ENCODE data around the gene TM9SF4. TPM values are rescaled to one million over a fixed set of nuclear protein-coding genes. Genes with fewer than 3 reads are reported as not detected.

Gene TM9SF4
- total and polyA plus RNA-seq, 12 donors = 19.2 to 36.0 (median 31.1) TPM

DNA sequence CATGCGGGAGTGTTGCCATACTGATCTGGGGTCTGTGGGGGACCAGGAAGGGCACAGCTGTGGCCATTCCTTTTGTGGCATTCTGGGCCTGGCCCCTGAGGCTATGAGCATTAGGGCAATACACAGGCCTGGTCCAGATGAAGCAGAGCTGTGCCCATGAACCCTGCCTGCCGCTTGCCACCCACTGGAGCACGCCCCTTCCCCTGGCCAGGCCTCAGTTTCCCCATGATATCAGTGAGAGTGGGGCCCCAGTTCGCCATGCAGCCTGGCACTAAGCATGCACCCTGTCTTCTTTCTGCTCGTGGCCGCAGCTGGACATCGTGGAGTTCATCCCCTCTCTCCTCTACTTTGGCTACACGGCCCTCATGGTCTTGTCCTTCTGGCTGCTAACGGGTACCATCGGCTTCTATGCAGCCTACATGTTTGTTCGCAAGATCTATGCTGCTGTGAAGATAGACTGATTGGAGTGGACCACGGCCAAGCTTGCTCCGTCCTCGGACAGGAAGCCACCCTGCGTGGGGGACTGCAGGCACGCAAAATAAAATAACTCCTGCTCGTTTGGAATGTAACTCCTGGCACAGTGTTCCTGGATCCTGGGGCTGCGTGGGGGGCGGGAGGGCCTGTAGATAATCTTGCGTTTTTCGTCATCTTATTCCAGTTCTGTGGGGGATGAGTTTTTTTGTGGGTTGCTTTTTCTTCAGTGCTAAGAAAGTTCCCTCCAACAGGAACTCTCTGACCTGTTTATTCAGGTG, 55.6 kb downstream of the TM9SF4 start:
- no peaks in the 10 kb centered on the region for H3K9me3 ChIP-seq
- intact Hi-C loops (cut with DNase I) = no loop called here
- H3K4me3 ChIP-seq = no peak overlapping the region
- TF ChIP-seq, protein P1, sequence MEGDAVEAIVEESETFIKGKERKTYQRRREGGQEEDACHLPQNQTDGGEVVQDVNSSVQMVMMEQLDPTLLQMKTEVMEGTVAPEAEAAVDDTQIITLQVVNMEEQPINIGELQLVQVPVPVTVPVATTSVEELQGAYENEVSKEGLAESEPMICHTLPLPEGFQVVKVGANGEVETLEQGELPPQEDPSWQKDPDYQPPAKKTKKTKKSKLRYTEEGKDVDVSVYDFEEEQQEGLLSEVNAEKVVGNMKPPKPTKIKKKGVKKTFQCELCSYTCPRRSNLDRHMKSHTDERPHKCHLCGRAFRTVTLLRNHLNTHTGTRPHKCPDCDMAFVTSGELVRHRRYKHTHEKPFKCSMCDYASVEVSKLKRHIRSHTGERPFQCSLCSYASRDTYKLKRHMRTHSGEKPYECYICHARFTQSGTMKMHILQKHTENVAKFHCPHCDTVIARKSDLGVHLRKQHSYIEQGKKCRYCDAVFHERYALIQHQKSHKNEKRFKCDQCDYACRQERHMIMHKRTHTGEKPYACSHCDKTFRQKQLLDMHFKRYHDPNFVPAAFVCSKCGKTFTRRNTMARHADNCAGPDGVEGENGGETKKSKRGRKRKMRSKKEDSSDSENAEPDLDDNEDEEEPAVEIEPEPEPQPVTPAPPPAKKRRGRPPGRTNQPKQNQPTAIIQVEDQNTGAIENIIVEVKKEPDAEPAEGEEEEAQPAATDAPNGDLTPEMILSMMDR (IDR thresholded peaks at IDR 0.05) = no peak
- DNase-seq = peak in 1 of 2 donors; percentile 28
- peaks cover 0 to 77% (median 45%) of the 10 kb centered on the region in 9 donors for H3K36me3 ChIP-seq
- peak in 7 of 8 donors; percentile 19 to 67 (median 36) for ATAC-seq
- peaks cover 0 to 19% (median 4%) of the 10 kb centered on the region in 9 donors for H3K4me1 ChIP-seq
- H3K27ac ChIP-seq = peak overlapping the region in 1 of 10 donors; percentile 7
- WGBS, 2 donors = 65 to 66% methylated on average over 21 of the region's 21 CpGs
- no peaks in the 10 kb centered on the region for H3K27me3 ChIP-seq

DNA sequence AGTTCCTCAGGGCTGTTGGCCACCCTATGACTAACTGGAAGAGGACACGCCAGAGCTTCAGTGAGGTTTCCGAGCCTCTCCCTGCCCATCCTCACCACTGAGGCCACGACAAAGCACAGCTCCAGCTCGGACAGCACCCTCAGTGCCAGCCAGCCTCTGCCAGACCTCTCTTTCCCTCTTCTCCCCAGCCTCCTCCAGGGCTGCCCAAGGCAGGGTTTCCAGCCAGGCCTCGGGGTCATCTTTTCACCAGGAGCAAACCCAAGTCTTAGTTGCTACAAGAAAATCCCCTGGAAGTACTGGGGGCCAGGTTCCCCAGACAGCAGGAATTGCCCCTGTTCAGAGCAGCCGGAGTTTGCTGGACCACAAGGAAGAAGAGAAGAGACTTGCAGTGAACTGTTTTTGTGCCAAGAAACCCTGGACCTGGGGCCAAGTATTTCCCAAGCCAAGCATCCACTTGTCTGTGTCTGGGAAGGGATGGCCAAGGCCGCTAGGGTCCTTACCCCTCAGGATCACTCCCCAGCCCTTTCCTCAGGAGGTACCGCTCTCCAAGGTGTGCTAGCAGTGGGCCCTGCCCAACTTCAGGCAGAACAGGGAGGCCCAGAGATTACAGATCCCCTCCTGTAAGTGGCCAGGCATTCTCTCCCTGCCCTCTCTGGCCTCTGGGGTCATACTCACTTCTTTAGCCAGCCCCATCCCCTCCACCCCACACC, 56.5 kb downstream of the TM9SF4 start:
- ATAC-seq = peak in 2 of 8 donors; percentile 17 to 19
- TF ChIP-seq, protein P1 (IDR thresholded peaks at IDR 0.05) = no peak
- Histone ChIP-seq H3K27me3 (no peaks in the 10 kb centered on the region), H3K4me1 (peaks cover 0 to 19% (median 4%) of the 10 kb centered on the region in 9 donors), H3K36me3 (peaks cover 0 to 68% (median 40%) of the 10 kb centered on the region in 9 donors), H3K27ac (peak overlapping the region in 1 of 10 donors; percentile 7), H3K9me3 (no peaks in the 10 kb centered on the region), H3K4me3 (no peak overlapping the region)
- intact Hi-C loops (cut with DNase I) = no loop called here
- 78 to 81% methylated on average over 8 of the region's 8 CpGs for whole genome bisulfite sequencing, 2 donors
- DNase-seq = no peak

DNA sequence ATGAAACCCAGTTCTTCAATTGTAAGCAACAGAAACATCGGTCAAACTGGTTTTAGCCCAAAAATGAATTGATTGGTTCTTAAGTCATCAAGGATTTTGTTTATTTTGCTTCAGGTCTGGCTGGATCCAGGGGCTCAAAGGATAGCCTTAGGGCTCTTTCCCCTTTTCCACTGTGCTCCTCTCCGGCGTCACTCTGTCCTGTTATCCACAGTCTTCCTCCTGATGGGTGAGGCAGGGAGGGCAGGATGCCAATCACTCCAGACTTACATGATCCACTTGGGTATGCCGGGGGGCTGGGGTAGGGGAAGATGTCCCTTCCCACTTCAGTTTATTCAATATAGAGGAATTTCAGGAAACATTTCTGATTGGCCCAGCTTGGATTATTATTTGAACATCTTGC, 58.0 kb downstream of the TM9SF4 start:
- no peak for DNase-seq
- ATAC-seq = no peak
- intact Hi-C loops (cut with DNase I) = no loop called here

More for the DNA sequence above, 58.0 kb downstream of the TM9SF4 start:
- no peak overlapping the region for H3K27ac ChIP-seq
- WGBS, 2 donors = 93 to 94% methylated on average over 4 of the region's 4 CpGs
- TF ChIP-seq, protein P1 (IDR thresholded peaks at IDR 0.05) = no peak
- H3K4me3 ChIP-seq = no peak overlapping the region
- no peaks in the 10 kb centered on the region for H3K27me3 ChIP-seq
- H3K4me1 ChIP-seq = peaks cover 0 to 19% (median 4%) of the 10 kb centered on the region in 9 donors
- peaks cover 0 to 53% (median 25%) of the 10 kb centered on the region in 9 donors for H3K36me3 ChIP-seq
- H3K9me3 ChIP-seq = no peaks in the 10 kb centered on the region
